Stimulated activated CD4-positive, alpha-beta T cell treated with anti-CD3 and anti-CD28 coated beads, Interleukin-15, amount 100 ng/mL, for 48 hours (primary cell): ENCODE data around the gene SLC38A4.
"Not testable (repeated sequence)": the region's sequence is repeated elsewhere in the genome, so short reads cannot be mapped to it uniquely, and the experiment has no call there.

Experiments used
- DNase-seq, 2 donors: peaks; one replicate each; pipeline ENCODE4 v3.0.0-alpha.2; 2020; ENCODE audit warnings: low read depth in 2 of 2

Gene SLC38A4

GRCh38 chr12:46825591-46826414 lies at the start of gene SLC38A4:
TSS of gene SLC38A4 (minus strand) at chr12:46825997. CDS start at chr12:46793071, 32,926 bp downstream.
- DNase-seq = no peak

- DNase-seq = no peak
Observed at GRCh38 chr12:46875095-46875494, 49.3 kb upstream of the SLC38A4 start.

GRCh38 chr12:46874642-46875041 lies 48.8 kb upstream of the SLC38A4 start:
- DNase-seq = no peak

GRCh38 chr12:46872135-46872534 lies 46.3 kb upstream of the SLC38A4 start:
- no peak for DNase-seq

- DNase-seq = no peak
Observed at GRCh38 chr12:46865311-46865710, 39.5 kb upstream of the SLC38A4 start.

- no peak for DNase-seq
Observed at GRCh38 chr12:46858368-46858767, 32.6 kb upstream of the SLC38A4 start.

- no peak for DNase-seq
Observed at GRCh38 chr12:46857486-46857885, 31.7 kb upstream of the SLC38A4 start.

- DNase-seq = no peak
Observed at GRCh38 chr12:46855760-46856159, 30.0 kb upstream of the SLC38A4 start.

GRCh38 chr12:46854188-46854587 lies 28.4 kb upstream of the SLC38A4 start:
- not testable (repeated sequence) for DNase-seq

GRCh38 chr12:46848792-46849191 lies 23.0 kb upstream of the SLC38A4 start:
- not testable (repeated sequence) for DNase-seq

GRCh38 chr12:46847001-46847400 lies 21.2 kb upstream of the SLC38A4 start:
- DNase-seq = no peak

GRCh38 chr12:46843811-46844210 lies 18.0 kb upstream of the SLC38A4 start:
- DNase-seq = no peak

GRCh38 chr12:46841891-46842290 lies 16.1 kb upstream of the SLC38A4 start:
- DNase-seq = no peak

GRCh38 chr12:46839964-46840363 lies 14.2 kb upstream of the SLC38A4 start:
- no peak for DNase-seq

GRCh38 chr12:46839232-46839631 lies 13.4 kb upstream of the SLC38A4 start:
- no peak for DNase-seq

- DNase-seq = no peak
Observed at GRCh38 chr12:46835785-46836184, 10.0 kb upstream of the SLC38A4 start.

GRCh38 chr12:46832130-46832704 lies 6.4 kb upstream of the SLC38A4 start:
- DNase-seq = no peak

GRCh38 chr12:46831335-46832129 lies 5.7 kb upstream of the SLC38A4 start:
- no peak for DNase-seq

GRCh38 chr12:46830731-46831334 lies 5.0 kb upstream of the SLC38A4 start:
- DNase-seq = no peak

- DNase-seq = no peak
Observed at GRCh38 chr12:46824709-46825108, 1.1 kb downstream of the SLC38A4 start.

GRCh38 chr12:46818642-46819041 lies 7.2 kb downstream of the SLC38A4 start:
- no peak for DNase-seq

GRCh38 chr12:46815809-46816208 lies 10.0 kb downstream of the SLC38A4 start:
- DNase-seq = no peak
